ENCODE measurements around the gene CCDC87. TPM values are rescaled to one million over a fixed set of nuclear protein-coding genes. Genes with fewer than 3 reads are reported as not detected.
"Not testable (repeated sequence)": the region's sequence is repeated elsewhere in the genome, so short reads cannot be mapped to it uniquely, and the experiment has no call there.

Gene CCDC87
- total RNA-seq, 1 donor from 2014 or later: 0.19 TPM

DNA sequence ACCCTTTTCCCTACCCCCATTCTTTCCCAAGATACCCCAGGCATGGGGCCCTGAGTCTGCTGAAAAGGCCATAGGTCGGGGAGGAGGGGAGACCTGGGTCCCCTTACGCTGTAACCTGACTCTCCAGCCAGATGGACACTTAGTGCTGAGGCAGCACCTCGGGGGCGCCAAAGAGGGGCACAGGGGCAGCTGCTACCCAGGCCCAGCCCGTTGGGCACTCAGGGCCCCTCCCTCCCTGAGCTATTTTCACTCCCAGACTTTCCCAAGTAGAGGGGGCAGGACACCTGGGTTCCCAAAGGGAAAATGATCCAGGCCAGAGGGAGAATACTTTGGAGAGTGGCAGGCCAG, 45.2 kb downstream of the CCDC87 start:
- Mint-ChIP-seq H3K27ac (no peak overlapping the region), H3K4me1 (peaks cover 15% of the 10 kb centered on the region), H3K36me3 (ENCODE audit: low read depth) (peaks cover 5% of the 10 kb centered on the region), H3K9me3 (no peaks in the 10 kb centered on the region), H3K27me3 (peaks cover 13% of the 10 kb centered on the region), H3K4me3 (no peak overlapping the region)
- DNase-seq: no peak
- intact Hi-C loops (cut with micrococcal nuclease): loop anchor here (2.0 kb wide), 1 partner anchor 45 kb away; the partner anchor contains the start of genes CCDC87 and CCS

- peak; percentile 61 for DNase-seq
- Mint-ChIP-seq H3K27me3 (peaks cover 13% of the 10 kb centered on the region), H3K36me3 (ENCODE audit: low read depth) (peaks cover 10% of the 10 kb centered on the region), H3K9me3 (no peaks in the 10 kb centered on the region), H3K4me3 (peak overlapping the region; percentile 89), H3K27ac (no peak overlapping the region), H3K4me1 (peaks cover 17% of the 10 kb centered on the region)
- intact Hi-C loops (cut with micrococcal nuclease): loop anchor here (1.0 to 2.0 kb wide), 4 partner anchors 37 to 131 kb away; partner anchors contain the start of genes BBS1, CCDC87, CCS and DPP3
Observed at GRCh38 chr11:66546966-66547661, 45.7 kb downstream of the CCDC87 start.

DNA sequence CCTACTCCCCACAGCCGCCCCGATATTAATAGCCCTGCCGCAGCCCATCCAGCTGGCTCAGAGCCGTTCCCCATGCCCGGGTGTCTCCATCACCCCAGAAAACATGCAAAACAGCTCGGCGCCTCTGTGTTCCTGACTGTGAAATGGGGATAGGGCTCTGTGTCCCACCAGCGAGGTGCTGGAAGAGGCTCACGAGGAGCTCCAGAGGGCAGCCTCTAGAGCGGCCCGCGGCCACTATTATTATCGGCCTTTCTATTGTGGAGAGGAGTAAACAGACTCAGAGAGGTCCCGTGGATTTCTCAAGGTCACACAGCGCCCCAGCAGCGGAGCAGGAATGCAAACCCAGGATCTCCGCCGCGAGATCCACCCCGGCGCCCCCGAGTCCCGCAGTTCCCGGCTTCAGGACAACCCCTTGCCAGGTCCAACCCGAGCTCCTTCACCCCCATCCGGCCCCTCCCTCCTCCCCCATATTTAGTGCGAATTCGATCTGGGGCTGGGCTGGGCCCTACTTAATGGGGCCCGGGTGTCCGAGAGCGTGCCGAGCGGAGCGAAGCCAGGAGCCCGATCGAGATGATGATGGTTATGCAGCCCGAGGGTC, 46.4 kb downstream of the CCDC87 start, which contains the start of gene ACTN3:
Gene ACTN3, plus strand, starts transcription at position 536 of the 598 bp plus-strand sequence. Its CDS starts 35 bp downstream, at position 571.
- peak within 1 kb of the TSS; percentile 89 for H3K4me3 Mint-ChIP-seq
- no peak for DNase-seq
- peaks cover 17% of the 10 kb centered on the region for H3K4me1 Mint-ChIP-seq
- H3K9me3 Mint-ChIP-seq: no peaks in the 10 kb centered on the region
- intact Hi-C loops (cut with micrococcal nuclease): loop anchor here (1.0 to 2.0 kb wide), 4 partner anchors 36 to 132 kb away; partner anchors contain the start of genes BBS1, CCDC87, CCS and DPP3
- H3K27ac Mint-ChIP-seq: peak within 1 kb of the TSS; percentile 79
- H3K36me3 Mint-ChIP-seq (ENCODE audit: low read depth): peaks cover 16% of the 10 kb centered on the region
- peaks cover 13% of the 10 kb centered on the region for H3K27me3 Mint-ChIP-seq

DNA sequence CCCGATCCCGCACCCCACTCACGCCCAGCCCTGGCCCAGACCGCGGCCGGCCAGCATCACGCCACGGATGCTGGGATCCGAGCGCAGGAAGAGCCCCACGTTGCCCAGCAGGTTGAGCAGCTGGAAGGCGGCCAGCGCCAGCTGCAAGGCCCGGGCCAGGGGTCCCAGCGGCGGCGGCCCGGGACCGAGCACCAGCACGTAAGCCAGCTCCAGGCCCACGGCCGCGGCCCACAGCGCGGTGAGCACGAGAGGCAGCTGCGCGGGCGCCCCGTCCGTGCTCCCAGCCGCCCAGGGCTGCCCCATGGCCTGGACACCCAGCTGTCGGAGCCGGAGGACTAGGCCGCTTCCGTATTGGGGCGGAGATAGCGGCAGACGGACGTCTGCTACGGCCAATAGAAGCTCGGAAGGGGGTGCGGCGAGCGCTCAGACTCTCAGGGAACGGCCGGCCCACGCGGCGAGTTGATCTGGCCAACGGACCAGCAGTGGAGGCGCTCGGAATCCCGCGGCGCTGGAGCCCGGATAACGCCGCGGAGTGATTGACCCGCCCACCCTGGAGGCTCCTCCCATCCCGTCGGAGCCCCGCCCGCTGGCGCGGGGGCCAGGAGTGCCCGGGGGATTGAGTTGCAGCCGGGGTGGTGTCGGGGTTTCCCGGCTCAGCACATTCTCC, 47.0 kb downstream of the CCDC87 start, which contains the start of gene ZDHHC24:
Gene ZDHHC24, minus strand, starts transcription at position 348 of the 667 bp plus-strand sequence. Its CDS starts 45 bp downstream, at position 303.
- Mint-ChIP-seq H3K4me3 (peak within 1 kb of the TSS; percentile 89), H3K36me3 (ENCODE audit: low read depth) (peaks cover 20% of the 10 kb centered on the region), H3K4me1 (peaks cover 17% of the 10 kb centered on the region), H3K27me3 (peaks cover 13% of the 10 kb centered on the region), H3K9me3 (no peaks in the 10 kb centered on the region), H3K27ac (peak within 1 kb of the TSS; percentile 80)
- peak; percentile 97 for DNase-seq
- intact Hi-C loops (cut with micrococcal nuclease): loop anchor here (1.0 to 2.0 kb wide), 4 partner anchors 36 to 132 kb away; partner anchors contain the start of genes BBS1, CCDC87, CCS and DPP3

DNA sequence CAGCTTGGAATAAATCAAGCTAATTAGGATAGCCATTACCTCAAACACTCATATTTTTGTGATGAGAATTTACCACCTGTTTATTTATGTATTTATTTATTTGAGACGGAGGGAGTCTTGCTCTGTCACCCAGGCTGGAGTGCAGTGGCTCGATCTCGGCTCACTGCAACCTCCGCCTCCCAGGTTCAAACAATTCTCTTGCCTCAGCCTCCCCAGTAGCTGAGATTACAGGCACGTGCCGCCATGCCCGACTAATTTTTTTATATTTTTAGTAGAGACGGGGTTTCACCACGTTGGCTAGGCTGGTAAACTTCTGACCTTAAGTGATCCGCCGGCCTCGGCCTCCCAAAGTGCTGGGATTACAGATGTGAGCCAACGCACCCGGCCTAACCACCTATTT, 47.9 kb downstream of the CCDC87 start:
- DNase-seq; intact Hi-C loops (cut with micrococcal nuclease); H3K9me3 Mint-ChIP-seq: not testable (repeated sequence)
- Mint-ChIP-seq H3K4me1 (peaks cover 17% of the 10 kb centered on the region), H3K27ac (peak overlapping the region; percentile 80), H3K27me3 (peaks cover 11% of the 10 kb centered on the region), H3K36me3 (ENCODE audit: low read depth) (peaks cover 22% of the 10 kb centered on the region), H3K4me3 (peak overlapping the region; percentile 89)

- H3K36me3 Mint-ChIP-seq (ENCODE audit: low read depth): peaks cover 25% of the 10 kb centered on the region
- H3K27me3 Mint-ChIP-seq: peaks cover 2% of the 10 kb centered on the region
- H3K27ac Mint-ChIP-seq: peak overlapping the region; percentile 61
- no peaks in the 10 kb centered on the region for H3K9me3 Mint-ChIP-seq
- H3K4me3 Mint-ChIP-seq: peak overlapping the region; percentile 75
- H3K4me1 Mint-ChIP-seq: peaks cover 17% of the 10 kb centered on the region
- intact Hi-C loops (cut with micrococcal nuclease): no loop called here
- DNase-seq: peak; percentile 83
Observed at GRCh38 chr11:66543263-66544107, 49.4 kb downstream of the CCDC87 start.

DNA sequence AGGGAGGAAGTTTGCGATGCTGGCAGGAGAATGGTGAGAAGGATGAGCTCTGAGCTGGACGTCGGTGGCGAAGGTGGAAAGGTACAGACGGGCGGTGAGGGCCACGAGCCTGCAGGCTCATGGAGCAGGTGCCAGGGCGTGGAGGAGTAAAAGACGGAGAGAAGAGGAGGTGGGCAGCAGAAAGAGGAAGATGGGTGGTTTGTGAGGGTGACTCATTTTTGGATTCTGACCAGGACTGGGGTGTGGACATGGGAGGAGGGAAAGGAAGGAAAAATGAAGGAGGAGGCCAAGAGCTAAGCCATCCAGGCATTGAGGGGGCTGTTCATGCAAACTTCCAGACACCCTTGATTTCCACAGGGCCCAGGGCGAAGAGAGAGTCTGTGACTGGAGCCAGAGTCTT, 50.5 kb downstream of the CCDC87 start:
- DNase-seq: no peak
- Mint-ChIP-seq H3K4me1 (peaks cover 17% of the 10 kb centered on the region), H3K27ac (peak overlapping the region; percentile 1), H3K4me3 (no peak overlapping the region), H3K27me3 (no peaks in the 10 kb centered on the region), H3K9me3 (no peaks in the 10 kb centered on the region), H3K36me3 (ENCODE audit: low read depth) (peaks cover 27% of the 10 kb centered on the region)
- intact Hi-C loops (cut with micrococcal nuclease): no loop called here

GRCh38 chr11:66541892-66542291, 51.0 kb downstream of the CCDC87 start:
- intact Hi-C loops (cut with micrococcal nuclease): no loop called here
- H3K9me3 Mint-ChIP-seq: no peaks in the 10 kb centered on the region
- peaks cover 27% of the 10 kb centered on the region for H3K36me3 Mint-ChIP-seq (ENCODE audit: low read depth)
- peaks cover 17% of the 10 kb centered on the region for H3K4me1 Mint-ChIP-seq
- H3K27me3 Mint-ChIP-seq: no peaks in the 10 kb centered on the region
- H3K27ac Mint-ChIP-seq: peak overlapping the region; percentile 1
- no peak for DNase-seq
- no peak overlapping the region for H3K4me3 Mint-ChIP-seq

- intact Hi-C loops (cut with micrococcal nuclease); H3K27me3 Mint-ChIP-seq; H3K9me3 Mint-ChIP-seq; DNase-seq; H3K27ac Mint-ChIP-seq; H3K4me3 Mint-ChIP-seq: not testable (repeated sequence)
- Mint-ChIP-seq H3K36me3 (ENCODE audit: low read depth) (peaks cover 35% of the 10 kb centered on the region), H3K4me1 (peaks cover 15% of the 10 kb centered on the region)
Observed at GRCh38 chr11:66540598-66540997, 52.3 kb downstream of the CCDC87 start.

Other genes starting within 250 kb of the CCDC87 start
- gene BRMS1, start 248.0 kb downstream of the CCDC87 start, total RNA-seq: 55.6 and 58.4 TPM in 2 replicates
- gene B4GAT1, start 245.4 kb downstream of the CCDC87 start, total RNA-seq: 10.8 and 11.1 TPM in 2 replicates
- gene SLC29A2, start 221.3 kb downstream of the CCDC87 start, total RNA-seq: 17.4 and 18.9 TPM in 2 replicates
- gene NPAS4, start 172.0 kb downstream of the CCDC87 start, total RNA-seq: 0.09 TPM in 1 of 2 replicates, not detected in the other
- 102 TPM in 2 replicates for gene MRPL11, start 154.2 kb downstream of the CCDC87 start, total RNA-seq
- 16.1 and 18.3 TPM in 2 replicates for gene PELI3, start 126.2 kb downstream of the CCDC87 start, total RNA-seq
- 97.1 and 106 TPM in 2 replicates for gene DPP3, start 112.6 kb downstream of the CCDC87 start, total RNA-seq
- gene BBS1, start 82.4 kb downstream of the CCDC87 start, total RNA-seq: 17.6 and 18.3 TPM in 2 replicates
- 12.2 and 13.9 TPM in 2 replicates for gene ZDHHC24, start 47.0 kb downstream of the CCDC87 start, total RNA-seq
- 0.07 TPM in 2 replicates for gene ACTN3, start 46.2 kb downstream of the CCDC87 start, total RNA-seq
- 0.68 and 1.2 TPM in 2 replicates for gene CTSF, start 24.5 kb downstream of the CCDC87 start, total RNA-seq
- gene CCS, start 122 bp upstream of the CCDC87 start, total RNA-seq: 28.3 and 31.4 TPM in 2 replicates
- 209 and 214 TPM in 2 replicates for gene RBM14, start 23.6 kb upstream of the CCDC87 start, total RNA-seq
- gene RBM4, start 45.6 kb upstream of the CCDC87 start, total RNA-seq: 109 and 133 TPM in 2 replicates
- 15.6 and 16.0 TPM in 2 replicates for gene RBM4B, start 84.8 kb upstream of the CCDC87 start, total RNA-seq
- gene SPTBN2, start 136.2 kb upstream of the CCDC87 start, total RNA-seq: 0.88 and 1.6 TPM in 2 replicates

All from activated CD4-positive, alpha-beta T cell treated with anti-CD3 and anti-CD28 coated beads, Interleukin-2, amount 10 ng/mL, durations not matched to agents 24 days and 14 days (primary cell).